Measurements from ENCODE around the gene KDM6B. TPM values are rescaled to one million over a fixed set of nuclear protein-coding genes. Genes with fewer than 3 reads are reported as not detected.

Gene KDM6B
- total and polyA plus RNA-seq, 9 of the 15 experiments (the other 6 are each of a cell fraction or from before 2014, with no cell fraction given) = 0.01 to 22.9 (median 2.2) TPM

- TF ChIP-seq ZBTB40 (IDR thresholded peaks at IDR 0.05) = 0 out of 2 replicates have a peak, but pooled peaks have one; percentile 24
- no peak for TF ChIP-seq ZBTB40 (CRISPR knock-in tag; IDR thresholded peaks at IDR 0.05)
- TF ChIP-seq RFX7 (CRISPR knock-in tag; IDR thresholded peaks at IDR 0.05) = no peak
Observed at GRCh38 chr17:7837408-7838088, 3.5 kb downstream of the KDM6B start (continued).

Measured in K562 (cell line).